ENCODE results near the gene TIMM17B.

Gene TIMM17B

GRCh38 chrX:48897625-48898306, at the start of gene TIMM17B, which contains the start of gene PQBP1:
TSS of gene TIMM17B (minus strand) at chrX:48897768. CDS start at chrX:48897749, 19 bp downstream.
TSS of gene PQBP1 (plus strand) at chrX:48897930. CDS start at chrX:48898510, 580 bp downstream.
- peak; percentile 96 for DNase-seq (ENCODE audit: low spot score)

GRCh38 chrX:48945517-48946348, 48.2 kb upstream of the TIMM17B start:
- peak; percentile 68 for DNase-seq (ENCODE audit: low spot score)

- no peak for DNase-seq (ENCODE audit: low spot score)
Observed at GRCh38 chrX:48942895-48943294, 45.3 kb upstream of the TIMM17B start.

- no peak for DNase-seq (ENCODE audit: low spot score)
Observed at GRCh38 chrX:48940404-48940955, 42.9 kb upstream of the TIMM17B start.

GRCh38 chrX:48939524-48940228, 42.1 kb upstream of the TIMM17B start:
- no peak for DNase-seq (ENCODE audit: low spot score)

- DNase-seq (ENCODE audit: low spot score), result no peak
Observed at GRCh38 chrX:48938721-48939425, 41.3 kb upstream of the TIMM17B start.

GRCh38 chrX:48937054-48937907, 39.7 kb upstream of the TIMM17B start:
- DNase-seq (ENCODE audit: low spot score), result no peak

GRCh38 chrX:48936429-48937053, 39.0 kb upstream of the TIMM17B start:
- no peak for DNase-seq (ENCODE audit: low spot score)

GRCh38 chrX:48935301-48935670, 37.7 kb upstream of the TIMM17B start:
- no peak for DNase-seq (ENCODE audit: low spot score)

- DNase-seq (ENCODE audit: low spot score), result no peak
Observed at GRCh38 chrX:48934581-48935300, 37.2 kb upstream of the TIMM17B start.

- DNase-seq (ENCODE audit: low spot score), result no peak
Observed at GRCh38 chrX:48933757-48934156, 36.2 kb upstream of the TIMM17B start.

- no peak for DNase-seq (ENCODE audit: low spot score)
Observed at GRCh38 chrX:48927736-48928382, 30.3 kb upstream of the TIMM17B start.

GRCh38 chrX:48927123-48927522, 29.6 kb upstream of the TIMM17B start:
- no peak for DNase-seq (ENCODE audit: low spot score)

GRCh38 chrX:48924270-48924669, 26.7 kb upstream of the TIMM17B start:
- no peak for DNase-seq (ENCODE audit: low spot score)

- DNase-seq (ENCODE audit: low spot score), result no peak
Observed at GRCh38 chrX:48923771-48924170, 26.2 kb upstream of the TIMM17B start.

- DNase-seq (ENCODE audit: low spot score), result no peak
Observed at GRCh38 chrX:48920718-48921104, 23.1 kb upstream of the TIMM17B start.

- no peak for DNase-seq (ENCODE audit: low spot score)
Observed at GRCh38 chrX:48919947-48920717, 22.6 kb upstream of the TIMM17B start.

GRCh38 chrX:48919360-48919841, 21.8 kb upstream of the TIMM17B start:
- no peak for DNase-seq (ENCODE audit: low spot score)
